Fibroblast of skin of right biceps (primary cell): ENCODE measurements around the gene CD180.
A peak's percentile ranks its signal among the peaks of the same experiment; 100 is the strongest.

Experiments used
- DNase-seq: peaks from one replicate; pipeline ENCODE4 v3.0.0-alpha.2; 2013

The CD180 gene

GRCh38 chr5:67156976-67157583, 39.5 kb downstream of the CD180 start:
- peak; percentile 14 for DNase-seq

DNA sequence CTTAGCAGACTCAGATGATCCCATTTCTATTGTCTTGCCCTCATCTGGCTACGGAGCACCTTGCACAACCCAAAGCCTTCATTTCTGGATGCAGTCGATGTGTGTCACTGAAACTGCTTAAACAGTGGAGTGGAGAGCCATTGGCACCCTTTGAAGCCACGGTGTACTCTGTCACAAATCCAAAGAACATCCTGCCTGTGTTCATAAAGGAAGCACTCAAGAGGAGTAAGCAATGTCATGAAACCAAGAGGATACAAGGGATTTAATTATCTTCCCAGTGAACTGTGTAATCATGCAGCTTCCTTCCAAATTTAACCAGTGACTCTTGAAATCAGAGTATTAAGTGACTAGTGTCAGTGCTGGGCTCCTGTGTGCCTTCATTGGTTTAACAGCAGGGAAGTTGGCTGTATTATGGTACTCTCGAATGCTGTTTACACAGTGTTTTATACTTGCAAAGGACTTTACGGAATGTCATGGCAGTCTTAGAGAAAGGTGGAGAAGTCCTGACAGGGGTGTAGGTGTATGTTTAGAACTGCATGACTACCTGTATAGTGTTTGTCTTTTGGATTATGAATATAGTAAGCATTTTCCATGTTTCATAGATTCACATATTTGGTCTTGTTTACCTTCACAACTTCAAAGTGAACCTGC, 41.9 kb downstream of the CD180 start:
- DNase-seq, result no peak

GRCh38 chr5:67153292-67153691, 43.3 kb downstream of the CD180 start:
- no peak for DNase-seq

GRCh38 chr5:67152400-67152799, 44.2 kb downstream of the CD180 start:
- DNase-seq, result no peak

- DNase-seq, result peak; percentile 22
Observed at GRCh38 chr5:67149951-67150523, 46.6 kb downstream of the CD180 start.

DNA sequence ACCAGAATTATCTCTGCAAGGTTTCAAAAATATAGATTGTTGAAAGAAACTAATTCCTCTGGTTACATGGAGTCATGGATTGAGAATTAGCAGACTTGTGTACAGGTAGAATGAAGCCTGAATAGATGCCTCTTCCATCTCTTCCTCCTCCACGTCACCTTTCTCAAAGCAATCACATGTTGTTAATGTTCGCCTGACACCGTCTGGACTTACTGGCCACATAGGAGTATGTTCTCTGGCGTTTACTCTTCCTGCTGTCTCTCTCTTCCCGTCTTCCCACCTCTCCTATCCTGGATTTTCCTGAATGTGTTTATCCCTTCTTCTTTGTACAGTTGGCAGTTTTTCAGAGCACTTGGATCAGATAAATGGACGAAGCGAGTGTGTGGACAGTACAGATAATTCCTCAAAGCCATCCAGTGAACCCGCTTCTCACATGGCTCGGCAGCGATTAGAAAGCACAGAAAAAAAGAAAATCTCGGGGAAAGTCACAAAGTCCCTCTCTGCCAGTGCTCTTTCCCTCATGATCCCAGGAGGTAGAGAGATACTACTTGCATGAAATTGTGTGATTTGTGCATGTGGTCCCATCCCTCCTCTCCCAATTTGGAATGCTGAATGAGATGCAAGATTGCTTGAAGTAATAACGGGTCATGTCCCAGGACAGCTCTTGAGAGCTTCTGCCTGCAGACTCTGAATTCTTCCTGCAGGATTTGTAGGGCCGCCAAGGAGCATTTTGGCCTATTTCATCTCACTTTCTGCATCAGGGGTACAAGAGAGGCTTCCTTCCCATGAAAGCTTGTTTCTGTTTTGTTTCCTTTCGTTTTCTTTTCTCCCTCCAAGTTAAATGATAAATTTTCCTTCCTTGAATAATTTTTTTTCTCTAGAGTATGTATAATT, 47.3 kb downstream of the CD180 start:
- DNase-seq, result no peak

GRCh38 chr5:67147760-67148159, 48.8 kb downstream of the CD180 start:
- DNase-seq, result peak; percentile 9

DNA sequence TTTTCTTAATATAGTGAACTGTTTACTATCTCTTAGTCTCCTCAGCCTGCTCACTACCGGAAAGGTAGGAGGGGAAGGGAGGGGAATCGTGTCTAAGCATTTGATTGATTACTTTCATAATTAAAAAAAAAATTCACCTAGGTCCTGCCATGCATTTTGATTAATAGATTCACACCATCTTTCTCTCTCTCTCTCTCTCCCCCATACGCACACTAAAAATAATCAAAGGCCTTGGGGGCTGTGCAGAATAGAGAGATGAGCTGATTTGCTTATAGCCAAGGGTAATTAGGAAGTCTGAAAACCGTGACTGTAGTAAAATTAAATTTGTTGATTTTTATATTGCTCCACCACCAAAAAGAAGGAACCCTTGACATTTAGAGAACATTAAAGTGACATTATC, 49.6 kb downstream of the CD180 start:
- no peak for DNase-seq

- no peak for DNase-seq
Observed at GRCh38 chr5:67146574-67146973, 50.0 kb downstream of the CD180 start.

DNA sequence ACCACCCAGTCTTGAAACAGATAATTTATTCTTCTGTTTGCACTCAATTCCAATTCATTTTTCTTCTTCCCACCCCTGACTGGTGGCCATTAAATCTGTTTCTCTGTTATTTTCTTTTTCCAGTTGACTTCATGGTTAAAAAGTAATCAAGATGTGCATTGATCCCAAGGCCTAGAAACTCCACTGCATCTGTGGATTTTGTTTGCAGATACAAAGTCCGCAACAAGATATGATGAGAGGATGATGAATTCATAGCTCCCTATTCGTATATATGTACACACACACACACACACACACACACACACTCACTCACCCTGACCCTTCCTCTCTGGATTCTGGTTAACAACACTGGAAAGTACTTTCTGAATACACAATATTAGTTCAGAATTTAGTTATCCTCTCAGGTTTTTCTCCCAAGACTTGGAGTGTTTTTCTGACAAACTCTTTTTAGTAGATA, 52.4 kb downstream of the CD180 start:
- DNase-seq, result no peak

DNA sequence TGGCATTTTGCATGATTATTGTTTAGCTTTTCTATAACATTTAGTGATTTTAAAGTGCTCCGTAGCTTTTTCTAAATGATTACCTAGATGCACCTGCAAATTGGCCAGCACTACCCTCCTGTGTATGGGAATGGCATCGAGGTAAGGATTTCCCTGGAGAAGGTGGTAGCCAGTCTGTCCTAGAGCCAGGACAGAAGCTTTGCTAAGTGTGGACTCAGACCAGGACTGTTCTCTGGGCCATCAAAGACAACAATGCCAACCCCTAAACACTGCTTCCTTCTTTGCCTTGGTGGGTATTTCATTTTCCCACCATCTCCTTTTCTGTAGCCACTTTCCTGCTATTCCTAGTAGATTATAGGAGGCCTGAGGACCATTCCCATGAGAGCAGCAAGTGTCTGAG, 53.0 kb downstream of the CD180 start:
- no peak for DNase-seq

- no peak for DNase-seq
Observed at GRCh38 chr5:67142816-67143215, 53.8 kb downstream of the CD180 start.

GRCh38 chr5:67141644-67142043, 55.0 kb downstream of the CD180 start:
- no peak for DNase-seq

DNA sequence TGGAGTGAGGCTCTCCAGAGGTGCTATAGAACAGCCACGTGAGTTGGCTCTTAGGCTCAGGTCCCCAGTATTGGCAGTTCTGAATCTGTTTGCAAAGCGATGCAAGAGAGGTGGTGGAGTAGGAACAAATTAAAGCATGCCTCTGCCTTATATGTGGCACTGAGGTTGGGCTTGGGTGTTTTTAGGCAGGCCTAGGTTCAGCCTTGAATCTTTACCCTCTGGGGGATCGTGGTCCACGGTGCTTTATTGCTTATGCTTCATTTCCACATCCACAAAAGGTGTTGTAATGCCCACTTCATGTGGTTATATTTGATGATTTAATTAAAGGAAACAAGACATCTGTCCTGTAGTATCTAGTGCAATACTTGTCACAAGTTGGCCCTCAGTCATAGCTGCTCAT, 56.2 kb downstream of the CD180 start:
- DNase-seq, result no peak

DNA sequence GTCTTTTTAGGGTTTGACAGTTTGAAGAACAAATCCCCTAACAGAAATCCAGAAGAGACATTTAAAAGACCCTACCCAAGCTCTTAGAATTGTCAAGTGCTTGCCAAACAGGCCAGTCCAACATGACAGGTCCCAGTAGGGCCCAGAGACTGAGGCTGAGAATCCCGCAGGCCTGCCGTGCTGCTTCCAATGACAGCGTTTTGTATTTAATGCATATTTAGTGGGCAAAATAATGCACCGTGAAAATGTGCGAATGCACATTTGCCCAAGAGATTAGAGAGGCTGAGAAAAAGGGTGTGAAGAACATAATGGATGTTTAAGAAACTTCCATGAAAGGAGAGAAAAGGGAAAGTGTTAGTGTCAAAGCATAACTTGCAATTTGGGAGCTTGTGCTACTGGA, 57.6 kb downstream of the CD180 start:
- DNase-seq, result no peak

DNA sequence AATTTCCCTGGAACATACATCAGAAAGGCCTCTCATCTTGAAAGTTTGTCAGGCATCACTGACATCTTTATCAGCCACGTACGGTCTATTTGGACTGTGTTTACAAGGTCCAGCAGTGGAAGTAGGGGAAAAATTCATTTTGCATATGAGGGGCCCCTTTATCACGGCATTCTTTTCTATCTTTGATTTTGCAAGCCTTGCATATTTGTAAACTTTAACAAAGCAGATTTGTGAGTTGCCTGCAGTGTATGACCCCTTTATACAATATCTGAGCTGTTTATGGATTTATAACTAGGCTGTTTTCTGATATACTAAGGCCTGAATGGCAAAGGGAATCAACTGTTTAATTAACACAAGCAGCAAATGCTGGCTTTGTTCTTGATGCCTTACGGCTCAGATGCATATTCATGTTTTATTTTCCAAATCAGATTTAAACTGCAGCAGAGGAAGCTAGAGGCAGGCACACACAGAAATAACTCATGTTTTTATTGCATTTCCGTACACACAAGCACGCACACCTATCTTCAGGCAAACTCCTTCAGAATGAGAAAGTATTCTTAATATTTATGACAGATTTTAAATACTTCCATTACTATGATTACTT, 61.1 kb downstream of the CD180 start:
- DNase-seq, result no peak

- DNase-seq, result no peak
Observed at GRCh38 chr5:67133776-67134175, 62.8 kb downstream of the CD180 start.

DNA sequence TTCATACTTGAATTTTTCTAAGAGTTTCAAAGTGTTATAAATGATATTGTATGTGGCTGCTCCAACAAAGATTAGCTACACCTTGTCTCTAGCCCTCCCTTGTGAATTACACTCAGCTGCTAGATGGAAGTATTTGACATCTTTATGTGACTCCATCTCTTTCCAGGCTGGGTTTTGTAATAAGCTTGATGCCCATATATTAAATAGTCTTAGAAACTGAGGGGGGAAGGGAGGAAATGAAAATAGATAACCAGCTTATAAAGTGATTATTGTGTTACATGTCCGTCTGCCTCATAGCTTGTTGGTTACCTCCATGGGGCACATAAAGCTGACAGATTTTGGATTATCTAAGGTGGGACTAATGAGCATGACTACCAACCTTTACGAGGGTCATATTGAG, 63.4 kb downstream of the CD180 start:
- DNase-seq, result no peak

DNA sequence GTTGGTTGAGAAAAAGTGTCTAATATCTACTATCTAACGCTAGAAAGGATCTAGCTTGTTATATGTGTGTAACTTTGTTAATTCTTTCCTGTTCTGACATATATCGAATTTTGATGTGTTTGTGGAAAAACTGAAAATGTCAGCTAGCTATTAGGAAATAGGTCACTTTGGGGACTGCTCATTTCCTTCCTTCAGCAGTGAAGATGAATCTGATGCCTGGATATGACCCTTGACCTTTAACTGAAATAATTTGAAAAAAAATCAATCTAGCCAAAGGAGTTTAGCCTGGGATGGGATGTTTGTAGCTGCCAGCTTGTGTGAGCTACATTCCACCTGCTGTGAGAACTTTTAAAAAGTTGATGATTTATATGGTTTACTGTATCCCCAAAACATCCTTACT, 66.8 kb downstream of the CD180 start:
- DNase-seq, result no peak
